Progenitor cell of endocrine pancreas (in vitro differentiated cells): Measurements from ENCODE around the gene CAMKK1. TPM values are rescaled to one million over a fixed set of nuclear protein-coding genes. Genes with fewer than 3 reads are reported as not detected.

Source experiments
- DNase-seq: peaks from one replicate; pipeline ENCODE4 v3.0.0; 2021; ENCODE audit warnings: low spot score; ENCODE audit not compliant: unreplicated experiment
- H3K27ac Mint-ChIP-seq: 2 replicates; pipeline ENCODE4 v1.8.0; 2021; ENCODE audit warnings: mild to moderate bottlenecking, moderate library complexity, mixed read lengths
- H3K27me3 Mint-ChIP-seq: 2 replicates; pipeline ENCODE4 v1.8.0; 2021; ENCODE audit warnings: mixed read lengths
- H3K36me3 Mint-ChIP-seq: 2 replicates; pipeline ENCODE4 v1.8.0; 2022; ENCODE audit warnings: mixed read lengths; ENCODE audit not compliant: insufficient read depth
- H3K4me1 Mint-ChIP-seq: 2 replicates; pipeline ENCODE4 v1.8.0; 2021; ENCODE audit warnings: low read depth, mixed read lengths
- H3K4me3 Mint-ChIP-seq: 2 replicates; pipeline ENCODE4 v1.8.0; 2021; ENCODE audit warnings: low read depth, mild to moderate bottlenecking, moderate library complexity, mixed read lengths
- H3K9me3 Mint-ChIP-seq: 2 replicates; pipeline ENCODE4 v1.8.0; 2021; ENCODE audit warnings: low read depth, mixed read lengths
- total RNA-seq: library from RNA; stranded (reverse); gene quantifications from 2 replicates; pipeline ENCODE4 v1.2.1, GENCODE V29; 2021
- TF ChIP-seq, protein P1 (sequence below): fragments of 200-600 bp; sonication (generic); IDR thresholded peaks from one replicate; pipeline ENCODE4 v1.5.0; 2021; ENCODE audit warnings: antibody characterized with exemption, mild to moderate bottlenecking; ENCODE audit not compliant: unreplicated experiment

The CAMKK1 gene
- total RNA-seq, 1 donor from 2014 or later: 3.6 TPM

DNA sequence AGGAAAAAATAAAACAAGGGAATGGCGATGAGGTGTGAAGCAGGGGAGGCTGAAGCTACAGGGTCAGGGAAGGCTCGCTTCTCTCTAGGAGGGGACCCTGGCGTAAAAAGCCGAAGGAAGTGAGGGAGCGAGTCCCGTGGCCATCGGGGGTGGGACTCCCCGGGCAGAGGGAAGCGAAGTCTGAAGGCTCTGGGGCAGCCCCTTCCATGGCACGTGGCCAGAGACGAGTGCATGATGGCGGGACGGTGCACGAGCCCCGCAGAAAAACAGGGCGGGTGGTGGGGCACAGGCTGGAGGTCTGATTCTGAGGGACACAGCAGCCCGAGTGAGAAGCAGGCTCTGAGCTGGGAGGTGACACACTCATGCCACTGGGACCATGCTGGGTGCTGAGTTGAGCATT lies 25.7 kb downstream of the CAMKK1 start:
- Mint-ChIP-seq H3K4me3 (no peak overlapping the region), H3K27ac (no peak overlapping the region), H3K27me3 (no peaks in the 10 kb centered on the region), H3K9me3 (no peaks in the 10 kb centered on the region), H3K36me3 (peaks cover 1% of the 10 kb centered on the region), H3K4me1 (no peaks in the 10 kb centered on the region)
- DNase-seq: no peak
- TF ChIP-seq, protein P1, sequence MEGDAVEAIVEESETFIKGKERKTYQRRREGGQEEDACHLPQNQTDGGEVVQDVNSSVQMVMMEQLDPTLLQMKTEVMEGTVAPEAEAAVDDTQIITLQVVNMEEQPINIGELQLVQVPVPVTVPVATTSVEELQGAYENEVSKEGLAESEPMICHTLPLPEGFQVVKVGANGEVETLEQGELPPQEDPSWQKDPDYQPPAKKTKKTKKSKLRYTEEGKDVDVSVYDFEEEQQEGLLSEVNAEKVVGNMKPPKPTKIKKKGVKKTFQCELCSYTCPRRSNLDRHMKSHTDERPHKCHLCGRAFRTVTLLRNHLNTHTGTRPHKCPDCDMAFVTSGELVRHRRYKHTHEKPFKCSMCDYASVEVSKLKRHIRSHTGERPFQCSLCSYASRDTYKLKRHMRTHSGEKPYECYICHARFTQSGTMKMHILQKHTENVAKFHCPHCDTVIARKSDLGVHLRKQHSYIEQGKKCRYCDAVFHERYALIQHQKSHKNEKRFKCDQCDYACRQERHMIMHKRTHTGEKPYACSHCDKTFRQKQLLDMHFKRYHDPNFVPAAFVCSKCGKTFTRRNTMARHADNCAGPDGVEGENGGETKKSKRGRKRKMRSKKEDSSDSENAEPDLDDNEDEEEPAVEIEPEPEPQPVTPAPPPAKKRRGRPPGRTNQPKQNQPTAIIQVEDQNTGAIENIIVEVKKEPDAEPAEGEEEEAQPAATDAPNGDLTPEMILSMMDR: no peak

DNA sequence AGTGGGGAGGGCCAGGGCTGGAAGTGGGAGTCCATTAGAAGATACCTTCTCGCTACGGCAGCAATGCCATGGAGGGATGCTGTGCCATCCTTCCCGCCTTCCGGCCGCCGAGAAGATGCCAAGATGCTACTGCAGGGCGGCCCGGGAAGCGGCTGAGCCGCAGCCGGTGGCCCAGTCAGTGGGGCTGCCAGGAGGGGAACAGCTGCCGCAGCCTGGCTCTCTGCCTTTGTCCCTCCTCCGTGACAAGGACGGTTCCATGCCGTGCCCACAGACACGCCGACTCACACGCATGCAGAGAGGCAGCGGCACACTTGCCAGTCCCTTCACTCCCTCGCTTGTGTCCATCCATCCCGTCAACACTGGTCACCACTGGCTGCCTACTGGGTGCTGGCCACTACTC lies 26.6 kb downstream of the CAMKK1 start:
- TF ChIP-seq, protein P1: no peak
- Mint-ChIP-seq H3K4me1 (no peaks in the 10 kb centered on the region), H3K4me3 (no peak overlapping the region), H3K27ac (no peak overlapping the region), H3K9me3 (no peaks in the 10 kb centered on the region), H3K36me3 (peaks cover 1% of the 10 kb centered on the region), H3K27me3 (no peaks in the 10 kb centered on the region)
- DNase-seq: no peak

DNA sequence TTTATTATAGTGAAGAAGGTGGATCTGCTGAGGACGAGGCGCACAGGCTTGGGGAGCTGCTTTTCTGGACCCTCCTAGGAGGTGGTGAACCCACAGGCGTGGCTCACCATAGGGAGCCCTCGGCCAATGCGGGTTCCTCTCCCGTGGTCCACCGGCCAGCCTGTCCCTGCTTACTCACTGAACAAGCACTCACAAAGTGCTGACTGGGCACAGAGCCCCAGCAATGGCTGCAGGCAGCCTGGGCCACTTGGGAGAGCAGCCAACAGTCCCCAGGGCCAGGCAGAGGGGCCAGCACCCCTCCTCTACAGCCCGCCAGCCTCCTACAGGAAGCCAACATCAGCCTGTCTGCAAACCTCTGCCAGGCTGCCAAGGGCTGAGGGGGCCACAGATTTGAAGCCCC lies 27.7 kb downstream of the CAMKK1 start:
- Mint-ChIP-seq H3K27ac (no peak overlapping the region), H3K36me3 (peaks cover 2% of the 10 kb centered on the region), H3K4me1 (no peaks in the 10 kb centered on the region), H3K4me3 (no peak overlapping the region), H3K9me3 (no peaks in the 10 kb centered on the region), H3K27me3 (no peaks in the 10 kb centered on the region)
- TF ChIP-seq, protein P1: no peak
- no peak for DNase-seq

DNA sequence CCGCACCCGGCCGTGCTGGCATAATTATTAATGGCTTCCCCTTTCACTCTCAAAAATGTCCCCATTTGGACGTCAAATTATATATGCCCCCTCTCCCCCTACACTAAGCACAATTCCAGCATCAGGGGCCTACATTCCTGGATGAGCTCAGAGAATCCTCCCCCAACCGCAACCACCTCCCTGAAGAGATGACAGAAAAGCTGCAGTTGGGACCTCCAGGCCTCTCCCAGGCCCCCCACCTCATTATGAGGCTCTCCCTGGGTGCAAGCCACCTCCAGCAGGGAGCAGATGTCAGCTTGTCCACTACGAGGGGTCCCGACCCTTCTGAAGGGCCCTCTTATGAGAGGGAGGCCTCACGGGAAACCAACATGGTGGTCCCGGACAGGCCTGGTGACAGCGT lies 28.3 kb downstream of the CAMKK1 start:
- TF ChIP-seq, protein P1: no peak
- H3K4me3 Mint-ChIP-seq: no peak overlapping the region
- H3K27ac Mint-ChIP-seq: no peak overlapping the region
- no peak for DNase-seq
- H3K4me1 Mint-ChIP-seq: no peaks in the 10 kb centered on the region
- no peaks in the 10 kb centered on the region for H3K9me3 Mint-ChIP-seq
- no peaks in the 10 kb centered on the region for H3K27me3 Mint-ChIP-seq
- peaks cover 2% of the 10 kb centered on the region for H3K36me3 Mint-ChIP-seq

DNA sequence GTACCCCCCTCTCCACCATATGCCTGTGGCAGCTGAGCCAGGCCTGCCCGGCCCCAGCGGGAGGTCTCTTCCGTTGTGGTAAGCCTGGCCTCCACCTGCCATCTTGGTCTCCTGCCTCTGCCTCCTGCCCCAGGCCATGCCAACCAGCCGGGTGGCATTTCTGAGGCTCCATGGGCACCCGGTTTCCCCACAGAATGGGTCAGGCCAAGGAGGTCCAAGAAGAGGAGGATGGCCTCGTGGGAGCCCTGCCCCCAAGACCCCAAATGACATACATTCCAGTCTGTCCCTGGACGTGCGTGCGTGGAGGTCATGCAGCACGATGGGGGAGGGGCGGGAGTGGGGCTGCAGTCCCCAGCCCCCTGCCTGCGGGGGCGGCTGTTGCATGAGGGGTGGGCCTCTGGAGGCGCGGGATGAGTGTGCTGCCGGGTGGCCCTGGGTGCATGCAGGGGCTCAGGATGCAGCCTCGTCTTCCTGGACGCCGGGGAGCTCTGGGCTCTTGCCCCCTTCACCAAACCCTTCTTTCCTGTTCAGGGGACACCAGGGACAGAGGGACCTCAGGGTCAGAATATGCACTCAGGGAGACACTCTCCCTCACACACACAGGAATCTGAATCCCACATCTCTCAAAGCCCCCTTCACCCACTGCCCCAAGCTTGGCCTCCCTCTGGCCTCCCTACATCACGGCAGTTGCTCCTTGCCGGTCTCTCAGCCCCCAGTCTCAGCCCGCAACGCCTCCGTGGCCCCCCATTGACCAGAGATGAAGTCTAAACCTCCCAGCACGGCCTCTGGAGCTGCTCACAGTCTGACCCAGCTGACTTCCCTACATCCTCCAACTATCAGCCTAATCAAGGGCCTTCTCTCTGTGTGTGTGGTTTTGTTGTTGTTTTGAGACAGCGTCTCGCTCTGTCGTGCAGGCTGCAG lies 30.8 kb downstream of the CAMKK1 start:
- H3K27ac Mint-ChIP-seq: no peak overlapping the region
- no peaks in the 10 kb centered on the region for H3K9me3 Mint-ChIP-seq
- H3K27me3 Mint-ChIP-seq: no peaks in the 10 kb centered on the region
- H3K4me1 Mint-ChIP-seq: no peaks in the 10 kb centered on the region
- DNase-seq: no peak
- TF ChIP-seq, protein P1: no peak
- peaks cover 2% of the 10 kb centered on the region for H3K36me3 Mint-ChIP-seq
- H3K4me3 Mint-ChIP-seq: no peak overlapping the region
